Brain pericyte (primary cell): ENCODE data around the gene ZNF776.
"Not testable (repeated sequence)": the region's sequence is repeated elsewhere in the genome, so short reads cannot be mapped to it uniquely, and the experiment has no call there.

ENCODE experiments used
- DNase-seq: peaks from one replicate; pipeline ENCODE4 v3.0.0-alpha.2; 2012; ENCODE audit warnings: low read depth, low spot score

Gene ZNF776

GRCh38 chr19:57778336-57778735, 31.7 kb downstream of the ZNF776 start:
- no peak for DNase-seq

DNA sequence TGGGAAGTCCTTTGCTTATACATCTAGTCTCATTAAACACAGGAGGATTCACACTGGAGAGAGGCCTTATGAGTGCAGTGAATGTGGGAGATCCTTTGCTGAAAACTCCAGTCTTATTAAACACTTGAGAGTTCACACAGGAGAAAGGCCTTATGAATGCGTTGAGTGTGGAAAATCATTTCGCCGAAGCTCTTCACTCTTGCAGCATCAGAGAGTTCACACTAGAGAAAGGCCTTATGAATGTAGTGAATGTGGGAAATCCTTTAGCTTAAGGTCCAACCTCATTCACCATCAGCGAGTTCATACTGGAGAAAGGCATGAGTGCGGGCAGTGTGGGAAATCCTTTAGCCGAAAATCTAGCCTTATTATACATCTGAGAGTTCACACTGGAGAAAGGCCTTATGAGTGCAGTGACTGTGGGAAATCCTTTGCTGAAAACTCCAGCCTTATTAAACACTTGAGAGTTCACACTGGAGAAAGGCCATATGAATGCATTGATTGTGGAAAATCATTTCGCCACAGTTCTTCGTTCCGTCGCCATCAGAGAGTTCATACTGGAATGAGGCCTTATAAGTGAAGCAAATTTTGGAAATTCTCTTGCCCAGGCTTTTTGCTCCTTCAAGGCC, 32.7 kb downstream of the ZNF776 start:
- no peak for DNase-seq

DNA sequence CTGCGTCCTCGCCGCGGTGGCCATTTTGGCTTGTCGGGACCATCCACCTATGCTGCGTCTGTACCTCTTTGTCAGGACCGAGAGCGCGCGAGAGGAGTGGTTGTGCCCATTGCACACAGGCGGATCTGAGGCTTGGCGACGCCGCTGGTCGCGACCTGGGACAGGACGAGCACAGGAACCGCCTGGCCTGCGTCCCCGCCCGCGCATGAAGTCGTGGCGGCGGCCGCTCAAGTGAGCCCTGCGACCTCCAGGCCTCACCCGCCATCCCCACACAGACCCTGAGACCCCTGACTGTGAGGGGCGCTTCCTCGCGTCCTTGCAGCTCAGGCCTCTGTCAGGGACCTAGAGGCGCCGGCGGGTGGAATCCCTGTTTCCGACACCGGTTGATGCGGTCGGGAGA, 39.7 kb downstream of the ZNF776 start:
- no peak for DNase-seq

DNA sequence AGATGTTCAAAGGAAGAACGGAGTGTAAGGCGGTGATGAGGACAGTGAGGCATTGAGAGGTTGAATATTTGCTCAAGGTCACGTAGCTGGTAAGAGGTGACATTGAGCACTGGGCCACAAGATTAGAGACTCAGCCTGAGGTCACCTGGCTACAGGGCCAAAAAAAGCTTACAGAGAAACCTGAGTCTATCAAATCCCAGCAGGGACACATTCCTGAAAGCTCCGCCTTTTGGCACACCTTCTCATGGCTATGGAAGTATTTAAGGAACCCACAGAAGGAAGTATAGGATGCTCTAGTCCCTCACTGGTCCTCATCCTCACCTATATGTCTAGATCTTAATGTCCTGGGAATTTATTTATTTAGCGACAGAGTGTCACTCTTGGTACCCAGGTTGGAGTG, 40.3 kb downstream of the ZNF776 start:
- DNase-seq, result no peak

DNA sequence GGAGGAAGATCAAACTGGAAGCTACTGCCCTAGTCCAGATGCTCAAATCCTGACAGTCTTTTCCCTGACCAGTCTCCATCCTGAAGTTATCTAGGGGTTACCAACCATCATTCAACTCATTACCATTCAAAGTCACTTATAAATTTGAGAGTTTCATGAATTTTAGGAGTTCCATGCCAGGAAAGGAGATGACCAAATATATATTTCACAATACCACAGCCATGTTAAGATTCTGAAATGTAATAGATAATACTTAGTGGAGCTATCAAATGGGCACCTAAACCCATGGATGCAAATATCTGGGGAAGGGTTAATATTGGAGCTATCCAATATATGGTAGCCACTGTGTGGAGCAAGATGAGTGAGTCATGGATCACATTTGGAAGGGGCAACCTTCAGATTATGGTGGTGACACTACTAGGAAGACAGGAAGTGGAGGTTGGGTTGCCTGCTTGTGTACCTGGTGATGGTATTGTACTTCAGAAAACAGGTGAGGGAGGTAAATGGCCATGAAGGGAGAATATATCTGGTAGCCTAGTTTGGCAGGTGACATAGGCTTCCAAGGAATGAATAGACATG, 41.6 kb downstream of the ZNF776 start:
- no peak for DNase-seq

DNA sequence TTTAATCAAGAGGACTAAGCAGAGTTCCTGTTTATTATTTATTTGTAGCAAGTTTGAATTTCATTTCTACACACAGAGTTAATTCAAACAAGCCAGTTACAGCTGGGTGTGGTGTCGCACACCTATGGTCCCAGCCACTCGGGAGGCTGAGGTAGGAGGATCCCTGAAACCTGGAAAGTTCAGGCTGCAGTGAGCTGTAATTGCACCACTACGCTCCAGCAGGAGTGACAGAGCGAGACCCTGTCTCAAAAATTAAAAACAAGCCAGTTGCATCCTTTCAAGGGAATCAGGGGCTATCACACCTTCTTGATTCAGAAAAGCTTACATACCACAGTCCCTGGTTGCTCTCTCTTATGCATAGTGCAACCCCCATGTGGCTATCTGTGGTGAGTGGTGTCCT, 42.7 kb downstream of the ZNF776 start:
- DNase-seq, result no peak

GRCh38 chr19:57796580-57796979, 50.0 kb downstream of the ZNF776 start:
- not testable (repeated sequence) for DNase-seq

DNA sequence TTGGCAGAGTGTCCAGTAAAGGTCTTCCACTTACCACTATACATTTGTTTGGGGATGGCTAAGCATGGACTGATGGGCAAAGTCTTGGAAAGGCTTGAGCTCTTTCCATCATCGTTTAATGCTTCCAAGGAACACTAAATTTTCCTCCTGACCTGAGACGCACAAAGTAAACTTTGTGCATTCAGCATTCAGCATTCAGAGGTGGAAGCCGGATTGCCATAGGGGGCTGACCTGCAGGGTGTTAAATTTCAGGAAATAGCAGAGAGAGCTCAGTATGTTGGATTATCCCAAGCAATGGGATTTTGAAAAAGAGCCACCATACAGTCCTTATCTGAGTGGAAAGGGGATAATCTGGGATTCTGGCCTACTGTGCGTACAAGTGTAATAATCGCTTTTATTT, 54.1 kb downstream of the ZNF776 start:
- no peak for DNase-seq

DNA sequence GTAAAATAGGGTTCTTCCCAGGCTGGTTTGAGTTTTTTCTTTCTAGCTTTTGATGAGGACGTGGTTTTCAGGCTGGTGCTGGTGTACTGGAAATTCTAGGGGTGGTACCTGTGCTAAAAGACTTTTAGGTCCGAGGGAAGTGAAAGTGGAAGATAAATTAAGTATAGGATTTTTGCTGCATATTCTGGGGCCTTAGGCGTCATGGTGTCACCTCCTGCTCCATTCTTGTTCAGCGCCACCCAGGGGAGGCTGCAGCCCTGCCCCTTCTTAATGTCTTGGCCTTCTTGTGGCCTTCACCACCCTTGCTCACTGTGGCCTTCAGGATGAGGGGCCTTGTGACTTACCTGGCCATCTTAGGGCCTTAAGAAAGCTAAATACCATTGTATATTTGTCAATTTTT, 55.7 kb downstream of the ZNF776 start:
- DNase-seq, result no peak

DNA sequence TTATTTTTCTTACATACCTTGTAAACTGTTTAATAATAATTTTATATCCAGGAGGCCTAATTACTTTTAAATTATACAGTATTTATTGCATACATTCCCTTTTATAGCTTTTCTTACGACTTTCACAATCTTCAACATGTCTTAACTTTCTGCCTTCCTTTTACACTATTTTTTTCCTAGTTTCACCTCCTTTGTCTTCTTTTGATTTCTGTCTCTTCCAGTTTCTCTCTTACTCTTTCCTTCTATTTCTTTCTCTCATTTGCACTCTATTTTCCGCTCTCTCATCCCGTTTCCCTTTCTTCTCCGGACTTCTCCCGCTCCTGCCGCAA, 56.6 kb downstream of the ZNF776 start:
- no peak for DNase-seq

DNA sequence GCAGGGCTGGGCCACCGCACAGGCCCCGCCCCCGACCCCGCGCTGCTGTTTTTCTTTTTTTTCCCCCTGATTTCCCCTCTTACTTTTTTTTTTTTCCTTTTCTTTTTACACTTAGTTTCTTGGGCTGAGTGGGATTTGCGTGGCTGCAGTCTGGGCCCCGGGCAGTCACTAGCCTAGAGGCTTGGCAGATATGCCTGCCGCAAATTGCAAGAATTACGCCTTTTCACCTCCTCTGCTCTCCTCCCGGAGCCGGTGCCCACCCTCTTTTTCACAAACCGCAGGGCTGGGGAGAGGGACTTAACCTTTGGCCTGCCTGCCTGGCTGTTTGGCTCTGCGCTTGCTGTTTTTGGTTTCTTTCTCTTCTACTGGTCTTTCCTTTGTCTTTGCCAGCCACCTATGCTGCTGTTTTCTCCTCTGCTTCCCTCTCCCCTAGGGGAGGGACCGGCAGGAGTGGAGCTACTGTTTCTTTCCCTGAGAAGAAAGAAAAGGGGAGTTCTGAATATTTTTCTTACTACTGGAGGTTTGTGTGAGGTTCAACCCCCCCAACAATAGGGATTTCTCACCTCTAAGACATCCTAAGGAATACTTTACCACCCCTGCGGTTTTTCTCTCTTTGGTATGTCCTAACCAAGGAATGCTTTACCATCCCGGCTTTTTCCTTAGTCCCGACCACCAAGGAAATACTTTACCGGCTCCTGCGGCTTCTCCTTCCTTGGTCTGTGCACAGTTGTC, 57.1 kb downstream of the ZNF776 start:
- DNase-seq, result no peak

DNA sequence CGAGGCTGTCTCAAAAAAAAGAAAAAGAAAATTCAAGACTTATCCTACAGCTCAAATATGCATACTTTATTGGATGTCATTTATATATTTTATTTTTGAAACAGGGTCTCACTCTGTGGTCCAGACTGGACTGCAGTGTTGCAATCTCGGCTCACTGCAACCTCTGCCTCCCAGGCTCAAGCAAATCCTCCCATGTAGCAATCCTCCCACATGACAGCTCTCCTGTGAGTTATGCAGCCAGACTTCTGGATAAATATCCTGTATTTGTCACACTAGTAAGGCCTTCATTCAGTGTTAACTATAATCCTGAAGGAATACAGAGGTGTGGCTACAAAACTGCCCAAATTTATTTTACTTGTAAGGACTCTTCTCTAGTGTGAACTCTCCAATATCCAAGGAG, 60.9 kb downstream of the ZNF776 start:
- DNase-seq, result no peak
